HepG2 (cell line): Measurements from ENCODE around the gene PLRG1. TPM values are rescaled to one million over a fixed set of nuclear protein-coding genes. Genes with fewer than 3 reads are reported as not detected.

Source experiments
- ATM ChIP-seq: fragments of 450-650 bp; IDR thresholded peaks from 2 replicates; pipeline ENCODE4 v1.7.1; 2017; ENCODE audit warnings: mild to moderate bottlenecking, borderline replicate concordance
- BORCS8-MEF2B ChIP-seq: sonication (generic); formaldehyde crosslinking; IDR thresholded peaks from 2 replicates; pipeline ENCODE4 v1.8.0; 2022; ENCODE audit warnings: mild to moderate bottlenecking, missing genetic modification reagents
- CTCF ChIP-seq: sonication (generic); formaldehyde crosslinking; IDR thresholded peaks from 2 replicates; pipeline ENCODE4 v1.5.0; 2020; ENCODE audit warnings: mild to moderate bottlenecking, missing genetic modification reagents, moderate library complexity
- EZH2 ChIP-seq: conservative IDR thresholded peaks from 2 replicates; pipeline ENCODE4 v1.6.1; 2012; ENCODE audit warnings: mild to moderate bottlenecking, low read depth, low read length, moderate library complexity
- FIP1L1 ChIP-seq: fragments of 200-400 bp; formaldehyde crosslinking; IDR thresholded peaks from 2 replicates; pipeline ENCODE4 v1.6.1; 2018; ENCODE audit warnings: low read depth, mild to moderate bottlenecking, low read length, moderate library complexity, borderline replicate concordance; ENCODE audit not compliant: insufficient read depth
- HNRNPH1 ChIP-seq: fragments of 200-400 bp; formaldehyde crosslinking; optimal IDR thresholded peaks from 2 replicates; pipeline ENCODE3; 2017; ENCODE audit warnings: mild to moderate bottlenecking, low read depth, low read length
- KDM1A ChIP-seq: IDR thresholded peaks from 2 replicates; pipeline ENCODE4 v1.6.1; 2016; ENCODE audit warnings: missing compliant biosample characterization
- KLF13 ChIP-seq: sonication (generic); formaldehyde crosslinking; IDR thresholded peaks from 2 replicates; pipeline ENCODE4 v1.4.0; 2020; ENCODE audit warnings: mild to moderate bottlenecking, missing genetic modification reagents
- MYC ChIP-seq: sonication (generic); formaldehyde crosslinking; IDR thresholded peaks from 2 replicates; pipeline ENCODE4 v1.9.0; 2021; ENCODE audit warnings: missing genetic modification reagents, borderline replicate concordance
- SAP130 ChIP-seq: IDR thresholded peaks from 2 replicates; pipeline ENCODE4 v1.6.1; 2016; ENCODE audit warnings: low read depth
- SATB2 ChIP-seq: sonication (generic); formaldehyde crosslinking; IDR thresholded peaks from 2 replicates; pipeline ENCODE4 v1.5.0; 2020; ENCODE audit warnings: missing genetic modification reagents
- SNRNP70 ChIP-seq: fragments of 200-400 bp; formaldehyde crosslinking; IDR thresholded peaks from 2 replicates; pipeline ENCODE4 v1.6.1; 2017; ENCODE audit warnings: mild to moderate bottlenecking, low read depth, low read length, moderate library complexity
- TFE3 ChIP-seq: IDR thresholded peaks from 2 replicates; pipeline ENCODE4 v1.6.1; 2016
- ZNF20 ChIP-seq: sonication (generic); formaldehyde crosslinking; IDR thresholded peaks from 2 replicates; pipeline ENCODE4 v1.4.0; 2020; ENCODE audit warnings: mild to moderate bottlenecking, moderate library complexity, missing genetic modification reagents
- ZNF280B ChIP-seq: sonication (generic); formaldehyde crosslinking; IDR thresholded peaks from 2 replicates; pipeline ENCODE4 v1.5.0; 2020; ENCODE audit warnings: missing genetic modification reagents, mild to moderate bottlenecking, borderline replicate concordance
- ZNF572 ChIP-seq: sonication (generic); formaldehyde crosslinking; IDR thresholded peaks from 2 replicates; pipeline ENCODE4 v1.5.1; 2020; ENCODE audit warnings: mild to moderate bottlenecking, missing genetic modification reagents
- ZNF660 ChIP-seq: sonication (generic); formaldehyde crosslinking; IDR thresholded peaks from 2 replicates; pipeline ENCODE4 v1.5.1; 2020; ENCODE audit warnings: mild to moderate bottlenecking, low read depth, missing genetic modification reagents, borderline replicate concordance
- ZNF703 ChIP-seq: sonication (generic); formaldehyde crosslinking; IDR thresholded peaks from 2 replicates; pipeline ENCODE4 v1.5.1; 2020; ENCODE audit warnings: missing genetic modification reagents, mild to moderate bottlenecking, moderate library complexity, borderline replicate concordance
- ZNF749 ChIP-seq: sonication (generic); formaldehyde crosslinking; IDR thresholded peaks from 2 replicates; pipeline ENCODE4 v1.8.0; 2022; ENCODE audit warnings: mild to moderate bottlenecking, missing genetic modification reagents, moderate library complexity, borderline replicate concordance
- ZNF772 ChIP-seq: sonication (generic); formaldehyde crosslinking; IDR thresholded peaks from 2 replicates; pipeline ENCODE4 v1.5.0; 2020; ENCODE audit warnings: mild to moderate bottlenecking, missing genetic modification reagents
- ZNF850 ChIP-seq: sonication (generic); formaldehyde crosslinking; conservative IDR thresholded peaks from 2 replicates; pipeline ENCODE4 v1.9.0; 2021; ENCODE audit warnings: mild to moderate bottlenecking, missing genetic modification reagents
- ZSCAN12 ChIP-seq: sonication (generic); formaldehyde crosslinking; IDR thresholded peaks from 2 replicates; pipeline ENCODE4 v1.9.0; 2021; ENCODE audit warnings: mild to moderate bottlenecking, missing genetic modification reagents
- polyA plus RNA-seq, 8 experiments: library from polyadenylated mRNA; depleted of rRNA in 3 of 8; stranded (reverse) in 7 of 8; unstranded in 1 of 8; fragments of >200 nt; fragmentation: Illumina TruSeq in 4 of 8; extraction: Trizol in 4 of 8; gene quantifications; 2 replicates each; pipeline versions ENCODE4 v1.2.1 to v1.2.3, GENCODE V29; 2011 to 2016; ENCODE audit warnings: low read depth in 4 of 8, missing spikeins in 1 of 8, mixed read lengths in 1 of 8; ENCODE audit not compliant: insufficient read depth in 1 of 8
- total RNA-seq, 5 experiments: library from RNA; depleted of rRNA; stranded (reverse); fragments of >200 nt; fragmentation: Illumina TruSeq; extraction: Trizol; gene quantifications; 2 replicates each; pipeline ENCODE4 v1.2.3, GENCODE V29; 2016; ENCODE audit warnings: low read depth in 1 of 5
- TF ChIP-seq, protein P1 (sequence below), 2 experiments: fragments of 450-650 bp in 1 of 2; sonication (generic) in 1 of 2; formaldehyde crosslinking; IDR thresholded peaks; 2 replicates each; pipeline versions ENCODE4 v1.5.0 to v1.8.0; 2020 to 2022; ENCODE audit warnings: mild to moderate bottlenecking in 1 of 2, missing genetic modification reagents in 1 of 2
- TF ChIP-seq, protein P2 (sequence below): sonication (generic); formaldehyde crosslinking; IDR thresholded peaks from 2 replicates; pipeline ENCODE4 v1.8.1; 2023; ENCODE audit warnings: missing genetic modification reagents, mild to moderate bottlenecking, borderline replicate concordance

The PLRG1 gene
- total and polyA plus RNA-seq, 2 of the 13 experiments (the other 11 are each of a cell fraction or from before 2014, with no cell fraction given): 77.3 to 110 TPM

GRCh38 chr4:154590329-154591006 is 40.3 kb upstream of the PLRG1 start, which contains the start of gene FGA (continued):
- TF ChIP-seq ZNF772 (peak; percentile 92), KLF13 (CRISPR knock-in tag) (no peak), ZNF660 (no peak), MYC (CRISPR knock-in tag) (no peak), EZH2 (no peak), ZNF20 (no peak), SNRNP70 (no peak), ZSCAN12 (CRISPR knock-in tag) (no peak), BORCS8-MEF2B (CRISPR knock-in tag) (peak; percentile 90; the same call in 1 of the 2 replicates), TFE3 (CRISPR knock-in tag) (peak; percentile 87), SAP130 (CRISPR knock-in tag) (peak; percentile 95), ZNF749 (CRISPR knock-in tag) (peak; percentile 37; the same call in 1 of the 2 replicates), CTCF (CRISPR knock-in tag) (no peak), HNRNPH1 (no peak), SATB2 (CRISPR knock-in tag) (no peak; the same call in 1 of the 2 replicates), FIP1L1 (no peak), ZNF280B (CRISPR knock-in tag) (no peak), KDM1A (CRISPR knock-in tag) (0 out of 2 replicates have a peak, but pooled peaks have one; percentile 61), ZNF850 (CRISPR knock-in tag) (no peak), ZNF703 (CRISPR knock-in tag) (no peak), ATM (no peak), ZNF572 (CRISPR knock-in tag) (no peak)
- TF ChIP-seq, protein P1, sequence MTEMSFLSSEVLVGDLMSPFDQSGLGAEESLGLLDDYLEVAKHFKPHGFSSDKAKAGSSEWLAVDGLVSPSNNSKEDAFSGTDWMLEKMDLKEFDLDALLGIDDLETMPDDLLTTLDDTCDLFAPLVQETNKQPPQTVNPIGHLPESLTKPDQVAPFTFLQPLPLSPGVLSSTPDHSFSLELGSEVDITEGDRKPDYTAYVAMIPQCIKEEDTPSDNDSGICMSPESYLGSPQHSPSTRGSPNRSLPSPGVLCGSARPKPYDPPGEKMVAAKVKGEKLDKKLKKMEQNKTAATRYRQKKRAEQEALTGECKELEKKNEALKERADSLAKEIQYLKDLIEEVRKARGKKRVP (CRISPR knock-in tag; IDR thresholded peaks at IDR 0.05): peak in 1 of 2 experiments; percentile 94; a peak in 2 of 4 replicates
- TF ChIP-seq, protein P2, sequence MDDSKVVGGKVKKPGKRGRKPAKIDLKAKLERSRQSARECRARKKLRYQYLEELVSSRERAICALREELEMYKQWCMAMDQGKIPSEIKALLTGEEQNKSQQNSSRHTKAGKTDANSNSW (CRISPR knock-in tag): no peak
